ENCODE data around the gene SYT13. TPM values are rescaled to one million over a fixed set of nuclear protein-coding genes. Genes with fewer than 3 reads are reported as not detected.

The SYT13 gene
- total and polyA plus RNA-seq, 4 donors = 21.5 to 78.4 (median 68.4) TPM

DNA sequence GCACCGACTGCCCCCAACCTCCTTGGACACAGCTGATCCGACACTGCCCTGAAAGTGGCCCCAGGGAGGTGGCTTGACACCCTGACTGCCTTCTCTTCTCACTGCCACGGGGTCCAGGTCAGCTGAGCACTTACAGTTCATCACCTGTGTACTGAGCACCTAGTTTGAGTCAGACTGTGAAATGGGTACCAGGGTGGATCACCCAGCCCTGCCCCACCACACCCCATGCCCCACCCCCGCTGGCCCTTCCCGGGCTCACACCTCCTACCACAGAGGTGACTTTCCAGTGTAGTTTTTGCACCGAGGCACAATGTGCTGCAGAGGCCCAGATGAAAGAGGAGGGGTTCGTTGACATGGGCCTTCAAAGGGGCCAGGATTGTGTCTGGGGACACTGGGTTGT is 80.2 kb downstream of the SYT13 start:
- peaks cover 40% of the 10 kb centered on the region for H3K36me3 ChIP-seq (ENCODE audit: control insufficient read depth, insufficient read depth, low read length)
- no peaks in the 10 kb centered on the region for H3K9me3 ChIP-seq (ENCODE audit: control insufficient read depth, insufficient read depth, low read length)
- H3K27ac ChIP-seq (ENCODE audit: low read depth, low read length) = no peak overlapping the region
- no peaks in the 10 kb centered on the region for H3K27me3 ChIP-seq (ENCODE audit: control insufficient read depth, insufficient read depth, low read length)
- no peak for DNase-seq (ENCODE audit: low read depth in 4 of 6, low spot score in 6 of 6)
- H3K4me3 ChIP-seq (ENCODE audit: low read depth, low read length) = no peak overlapping the region
- WGBS (ENCODE audit: insufficient coverage) = 66% methylated on average over 6 of the region's 7 CpGs
- H3K4me1 ChIP-seq (ENCODE audit: control insufficient read depth, insufficient read depth, low read length) = peaks cover 24% of the 10 kb centered on the region

DNA sequence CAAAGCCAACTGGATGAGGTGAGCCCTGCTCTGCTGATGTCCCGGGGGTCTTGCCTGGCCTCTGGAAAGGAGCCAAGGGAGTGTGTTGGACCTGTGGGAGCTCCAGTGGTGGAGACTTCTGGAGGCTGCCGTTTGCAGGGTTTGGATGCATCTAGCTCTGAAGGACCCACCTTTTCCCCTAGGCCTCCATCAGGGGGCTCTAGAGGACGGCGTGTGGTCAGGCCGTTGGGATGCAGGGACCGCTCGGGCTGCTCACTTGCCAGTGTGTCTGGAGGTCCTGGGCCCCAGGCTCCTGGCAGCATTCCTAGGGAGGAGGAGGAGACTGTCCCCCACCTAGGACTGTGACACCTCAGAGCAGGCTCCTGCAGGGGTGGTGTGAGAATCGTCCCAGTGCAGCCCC is 81.4 kb downstream of the SYT13 start:
- no peak for DNase-seq (ENCODE audit: low read depth in 4 of 6, low spot score in 6 of 6)
- no peaks in the 10 kb centered on the region for H3K9me3 ChIP-seq (ENCODE audit: control insufficient read depth, insufficient read depth, low read length)
- H3K36me3 ChIP-seq (ENCODE audit: control insufficient read depth, insufficient read depth, low read length) = peaks cover 34% of the 10 kb centered on the region
- no peak overlapping the region for H3K27ac ChIP-seq (ENCODE audit: low read depth, low read length)
- no peaks in the 10 kb centered on the region for H3K27me3 ChIP-seq (ENCODE audit: control insufficient read depth, insufficient read depth, low read length)
- H3K4me3 ChIP-seq (ENCODE audit: low read depth, low read length) = no peak overlapping the region
- H3K4me1 ChIP-seq (ENCODE audit: control insufficient read depth, insufficient read depth, low read length) = peaks cover 12% of the 10 kb centered on the region
- 61% methylated on average over 7 of the region's 8 CpGs for WGBS (ENCODE audit: insufficient coverage)

- Histone ChIP-seq H3K27me3 (ENCODE audit: control insufficient read depth, insufficient read depth, low read length) (no peaks in the 10 kb centered on the region), H3K4me1 (ENCODE audit: control insufficient read depth, insufficient read depth, low read length) (no peaks in the 10 kb centered on the region), H3K27ac (ENCODE audit: low read depth, low read length) (no peak overlapping the region), H3K4me3 (ENCODE audit: low read depth, low read length) (no peak overlapping the region), H3K36me3 (ENCODE audit: control insufficient read depth, insufficient read depth, low read length) (peaks cover 7% of the 10 kb centered on the region), H3K9me3 (ENCODE audit: control insufficient read depth, insufficient read depth, low read length) (peaks cover 3% of the 10 kb centered on the region)
- DNase-seq (ENCODE audit: low read depth in 4 of 6, low spot score in 6 of 6) = no peak
- WGBS (ENCODE audit: insufficient coverage) = 76% methylated on average over 6 of the region's 6 CpGs
These were observed 92.4 kb downstream of the SYT13 start for GRCh38 chr11:45193695-45194094.

Other genes with a start within 250 kb of the SYT13 start
- 10 to 100 TPM; 11.4 to 16.8 TPM for gene PRDM11, start 139.7 kb downstream of the SYT13 start, total RNA-seq
- gene PRDM11, start 139.7 kb downstream of the SYT13 start, polyA plus RNA-seq (ENCODE audit: insufficient read length in 2 of 2) = 10 to 100 TPM; 13.0 to 15.1 TPM